Measurements from ENCODE around the gene TNIP3. TPM values are rescaled to one million over a fixed set of nuclear protein-coding genes. Genes with fewer than 3 reads are reported as not detected.

TNIP3 gene
- total RNA-seq, 1 experiment from 2014 or later = not detected

DNA sequence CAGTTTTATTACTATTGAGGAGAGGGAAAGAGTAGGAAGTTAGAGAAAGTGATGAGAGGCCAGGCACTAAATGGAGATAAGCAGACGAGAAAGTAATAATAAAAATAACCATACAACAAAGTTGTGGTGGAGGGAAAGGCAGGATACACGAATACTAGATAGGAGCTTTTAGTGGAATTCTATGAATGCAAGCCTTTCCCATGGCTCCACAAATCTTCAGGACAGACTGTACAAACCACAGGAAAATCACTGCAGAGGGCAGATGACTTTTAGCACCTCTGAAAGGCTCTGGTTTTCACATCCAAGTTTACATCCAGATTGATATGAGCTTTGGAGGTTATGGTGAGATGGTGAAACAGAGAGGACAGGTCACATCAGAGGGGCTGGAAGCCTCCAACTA, 41.5 kb downstream of the TNIP3 start:
- TF ChIP-seq TCF7L2 (IDR thresholded peaks at IDR 0.05; ENCODE audit: low read depth, low read length) (no peak), POLR2AphosphoS5 (IDR thresholded peaks at IDR 0.05; ENCODE audit: low read depth, low read length) (no peak), SIN3A (IDR thresholded peaks at IDR 0.05; ENCODE audit: borderline replicate concordance, insufficient read depth, low read depth, low read length) (no peak)
- TF ChIP-seq, protein P1, sequence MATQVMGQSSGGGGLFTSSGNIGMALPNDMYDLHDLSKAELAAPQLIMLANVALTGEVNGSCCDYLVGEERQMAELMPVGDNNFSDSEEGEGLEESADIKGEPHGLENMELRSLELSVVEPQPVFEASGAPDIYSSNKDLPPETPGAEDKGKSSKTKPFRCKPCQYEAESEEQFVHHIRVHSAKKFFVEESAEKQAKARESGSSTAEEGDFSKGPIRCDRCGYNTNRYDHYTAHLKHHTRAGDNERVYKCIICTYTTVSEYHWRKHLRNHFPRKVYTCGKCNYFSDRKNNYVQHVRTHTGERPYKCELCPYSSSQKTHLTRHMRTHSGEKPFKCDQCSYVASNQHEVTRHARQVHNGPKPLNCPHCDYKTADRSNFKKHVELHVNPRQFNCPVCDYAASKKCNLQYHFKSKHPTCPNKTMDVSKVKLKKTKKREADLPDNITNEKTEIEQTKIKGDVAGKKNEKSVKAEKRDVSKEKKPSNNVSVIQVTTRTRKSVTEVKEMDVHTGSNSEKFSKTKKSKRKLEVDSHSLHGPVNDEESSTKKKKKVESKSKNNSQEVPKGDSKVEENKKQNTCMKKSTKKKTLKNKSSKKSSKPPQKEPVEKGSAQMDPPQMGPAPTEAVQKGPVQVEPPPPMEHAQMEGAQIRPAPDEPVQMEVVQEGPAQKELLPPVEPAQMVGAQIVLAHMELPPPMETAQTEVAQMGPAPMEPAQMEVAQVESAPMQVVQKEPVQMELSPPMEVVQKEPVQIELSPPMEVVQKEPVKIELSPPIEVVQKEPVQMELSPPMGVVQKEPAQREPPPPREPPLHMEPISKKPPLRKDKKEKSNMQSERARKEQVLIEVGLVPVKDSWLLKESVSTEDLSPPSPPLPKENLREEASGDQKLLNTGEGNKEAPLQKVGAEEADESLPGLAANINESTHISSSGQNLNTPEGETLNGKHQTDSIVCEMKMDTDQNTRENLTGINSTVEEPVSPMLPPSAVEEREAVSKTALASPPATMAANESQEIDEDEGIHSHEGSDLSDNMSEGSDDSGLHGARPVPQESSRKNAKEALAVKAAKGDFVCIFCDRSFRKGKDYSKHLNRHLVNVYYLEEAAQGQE (IDR thresholded peaks at IDR 0.05; ENCODE audit: insufficient read depth in 1 of 2, low read depth in 2 of 2, low read length in 1 of 2) = no peak
- TF ChIP-seq, protein P2, sequence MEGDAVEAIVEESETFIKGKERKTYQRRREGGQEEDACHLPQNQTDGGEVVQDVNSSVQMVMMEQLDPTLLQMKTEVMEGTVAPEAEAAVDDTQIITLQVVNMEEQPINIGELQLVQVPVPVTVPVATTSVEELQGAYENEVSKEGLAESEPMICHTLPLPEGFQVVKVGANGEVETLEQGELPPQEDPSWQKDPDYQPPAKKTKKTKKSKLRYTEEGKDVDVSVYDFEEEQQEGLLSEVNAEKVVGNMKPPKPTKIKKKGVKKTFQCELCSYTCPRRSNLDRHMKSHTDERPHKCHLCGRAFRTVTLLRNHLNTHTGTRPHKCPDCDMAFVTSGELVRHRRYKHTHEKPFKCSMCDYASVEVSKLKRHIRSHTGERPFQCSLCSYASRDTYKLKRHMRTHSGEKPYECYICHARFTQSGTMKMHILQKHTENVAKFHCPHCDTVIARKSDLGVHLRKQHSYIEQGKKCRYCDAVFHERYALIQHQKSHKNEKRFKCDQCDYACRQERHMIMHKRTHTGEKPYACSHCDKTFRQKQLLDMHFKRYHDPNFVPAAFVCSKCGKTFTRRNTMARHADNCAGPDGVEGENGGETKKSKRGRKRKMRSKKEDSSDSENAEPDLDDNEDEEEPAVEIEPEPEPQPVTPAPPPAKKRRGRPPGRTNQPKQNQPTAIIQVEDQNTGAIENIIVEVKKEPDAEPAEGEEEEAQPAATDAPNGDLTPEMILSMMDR (IDR thresholded peaks at IDR 0.05) = no peak
- POLR2A ChIA-PET = no interaction called here
- Histone ChIP-seq H3K4me3 (ENCODE audit: low read depth in 2 of 2, low read length in 2 of 2) (no peak overlapping the region), H3K36me3 (ENCODE audit: control insufficient read depth, insufficient read depth, low read length) (no peaks in the 10 kb centered on the region), H3K27me3 (ENCODE audit: control insufficient read depth, insufficient read depth, low read length) (no peaks in the 10 kb centered on the region), H3K9me3 (ENCODE audit: control insufficient read depth, insufficient read depth, low read depth, low read length) (no peaks in the 10 kb centered on the region), H3K27ac (ENCODE audit: low read length) (no peak overlapping the region), H3K4me1 (ENCODE audit: control insufficient read depth, insufficient read depth, low read length) (no peaks in the 10 kb centered on the region)
- ATAC-seq (no peak), DNase-seq (ENCODE audit: low read depth, low spot score) (no peak)
- CTCF ChIA-PET = no interaction called here
- intact Hi-C loops (cut with micrococcal nuclease; ENCODE audit: unreplicated experiment) (no loop called here), in situ Hi-C loops (cut with HindIII; ENCODE audit: low pct_unique_long_range_greater_than_20kb, low sequenced_read_pairs) (no loop called here)
- BruUV-seq (replicated peaks) = no TSS peak

DNA sequence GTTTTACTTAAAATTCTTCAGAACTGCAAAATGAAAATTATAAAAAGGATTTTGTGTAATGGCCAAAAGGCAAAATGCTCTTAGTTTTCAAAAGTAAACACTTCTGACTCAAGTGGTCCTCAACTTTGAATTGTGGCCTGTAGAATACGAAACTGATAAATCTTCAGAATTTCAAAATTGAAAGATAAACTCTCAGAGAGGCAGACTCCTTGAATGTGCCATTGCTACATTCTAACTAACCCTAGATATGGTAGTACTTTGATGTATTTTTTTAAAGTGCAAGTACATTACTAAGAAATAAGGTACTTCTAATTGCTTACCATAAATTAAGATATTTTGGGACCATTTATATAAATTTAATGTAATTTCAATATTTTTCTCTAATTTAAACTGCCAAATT, 44.4 kb downstream of the TNIP3 start:
- ChIA-PET CTCF (no interaction called here), POLR2A (no interaction called here)
- H3K36me3 ChIP-seq (ENCODE audit: control insufficient read depth, insufficient read depth, low read length) = no peaks in the 10 kb centered on the region
- no peaks in the 10 kb centered on the region for H3K9me3 ChIP-seq (ENCODE audit: control insufficient read depth, insufficient read depth, low read depth, low read length)
- no peak for TF ChIP-seq TCF7L2 (IDR thresholded peaks at IDR 0.05; ENCODE audit: low read depth, low read length)
- TF ChIP-seq POLR2AphosphoS5 (IDR thresholded peaks at IDR 0.05; ENCODE audit: low read depth, low read length) = no peak
- no peak for TF ChIP-seq SIN3A (IDR thresholded peaks at IDR 0.05; ENCODE audit: borderline replicate concordance, insufficient read depth, low read depth, low read length)
- in situ Hi-C loops (cut with HindIII; ENCODE audit: low pct_unique_long_range_greater_than_20kb, low sequenced_read_pairs) (no loop called here), intact Hi-C loops (cut with micrococcal nuclease; ENCODE audit: unreplicated experiment) (no loop called here)
- ATAC-seq (no peak), DNase-seq (ENCODE audit: low read depth, low spot score) (no peak)
- H3K4me1 ChIP-seq (ENCODE audit: control insufficient read depth, insufficient read depth, low read length) = no peaks in the 10 kb centered on the region
- H3K4me3 ChIP-seq (ENCODE audit: low read depth in 2 of 2, low read length in 2 of 2) = no peak overlapping the region
- no peak overlapping the region for H3K27ac ChIP-seq (ENCODE audit: low read length)
- no TSS peak for BruUV-seq (replicated peaks)
- H3K27me3 ChIP-seq (ENCODE audit: control insufficient read depth, insufficient read depth, low read length) = no peaks in the 10 kb centered on the region

DNA sequence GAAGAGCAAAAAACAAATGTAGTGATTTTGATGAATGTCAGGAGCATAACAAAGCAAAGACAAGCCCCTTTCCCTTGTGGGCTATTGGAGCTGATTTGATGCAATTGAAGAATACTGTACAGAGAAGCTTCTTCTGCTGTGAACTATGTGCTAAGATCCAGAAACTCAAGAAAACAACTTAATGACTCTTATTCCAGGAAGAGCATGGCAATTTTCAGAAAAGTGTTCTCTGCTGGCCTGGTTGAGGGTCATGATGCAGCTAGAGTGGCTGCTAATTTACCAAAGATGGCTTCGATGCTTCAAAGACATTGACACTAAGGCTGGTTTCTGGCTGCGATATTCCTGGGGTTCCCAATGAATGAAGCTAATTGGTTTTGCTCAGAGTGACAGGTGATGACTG, 45.8 kb downstream of the TNIP3 start:
- no peak overlapping the region for H3K27ac ChIP-seq (ENCODE audit: low read length)
- no peaks in the 10 kb centered on the region for H3K4me1 ChIP-seq (ENCODE audit: control insufficient read depth, insufficient read depth, low read length)
- CTCF ChIA-PET = interaction anchor here (1.0 kb wide), 1 partner anchor 47 kb away, joined by 9 read pairs; no protein-coding TSS in a partner anchor
- no TSS peak for BruUV-seq (replicated peaks)
- no peak for ATAC-seq
- TF ChIP-seq POLR2AphosphoS5 (IDR thresholded peaks at IDR 0.05; ENCODE audit: low read depth, low read length) = no peak
- TF ChIP-seq, protein P1 (IDR thresholded peaks at IDR 0.05; ENCODE audit: insufficient read depth in 1 of 2, low read depth in 2 of 2, low read length in 1 of 2) = no peak
- no peak for TF ChIP-seq SIN3A (IDR thresholded peaks at IDR 0.05; ENCODE audit: borderline replicate concordance, insufficient read depth, low read depth, low read length)
- TF ChIP-seq, protein P2 (IDR thresholded peaks at IDR 0.05) = no peak
- TF ChIP-seq TCF7L2 (IDR thresholded peaks at IDR 0.05; ENCODE audit: low read depth, low read length) = no peak
- no peaks in the 10 kb centered on the region for H3K9me3 ChIP-seq (ENCODE audit: control insufficient read depth, insufficient read depth, low read depth, low read length)
- no peaks in the 10 kb centered on the region for H3K36me3 ChIP-seq (ENCODE audit: control insufficient read depth, insufficient read depth, low read length)
- H3K4me3 ChIP-seq (ENCODE audit: low read depth in 2 of 2, low read length in 2 of 2) = no peak overlapping the region
- in situ Hi-C loops (cut with HindIII; ENCODE audit: low pct_unique_long_range_greater_than_20kb, low sequenced_read_pairs) = no loop called here
- intact Hi-C loops (cut with micrococcal nuclease; ENCODE audit: unreplicated experiment) = no loop called here
- DNase-seq (ENCODE audit: low read depth, low spot score) = no peak
- POLR2A ChIA-PET = no interaction called here
- H3K27me3 ChIP-seq (ENCODE audit: control insufficient read depth, insufficient read depth, low read length) = no peaks in the 10 kb centered on the region
